H9 (cell line): ENCODE results near the gene FAM117A. TPM values are rescaled to one million over a fixed set of nuclear protein-coding genes. Genes with fewer than 3 reads are reported as not detected.

Source experiments
- DNase-seq: peaks from one replicate; pipeline ENCODE4 v3.0.0-alpha.2; 2017
- H2AFZ ChIP-seq: one replicate; pipeline ENCODE4 v1.6.1; 2013; ENCODE audit warnings: mild to moderate bottlenecking, low read length, control low read depth, moderate library complexity
- H2AK5ac ChIP-seq: 2 replicates; pipeline ENCODE4 v1.6.1; 2013; ENCODE audit warnings: low read length, control low read depth, mixed read lengths; ENCODE audit not compliant: insufficient read length
- H2BK120ac ChIP-seq: one replicate; pipeline ENCODE4 v1.6.1; 2013; ENCODE audit warnings: low read depth, mild to moderate bottlenecking, low read length, control low read depth, inconsistent platforms; ENCODE audit not compliant: poor library complexity, severe bottlenecking
- H2BK12ac ChIP-seq: 2 replicates; pipeline ENCODE4 v1.6.1; 2013; ENCODE audit warnings: low read length, control low read depth, mixed read lengths, low read depth; ENCODE audit not compliant: insufficient read length
- H2BK15ac ChIP-seq: 2 replicates; pipeline ENCODE4 v1.6.1; 2013; ENCODE audit warnings: low read depth, low read length, control low read depth
- H2BK20ac ChIP-seq: one replicate; pipeline ENCODE4 v1.6.1; 2013; ENCODE audit warnings: low read depth, mild to moderate bottlenecking, low read length, control low read depth, inconsistent platforms; ENCODE audit not compliant: poor library complexity, severe bottlenecking
- H2BK5ac ChIP-seq: 2 replicates; pipeline ENCODE4 v1.6.1; 2013; ENCODE audit warnings: low read length, control low read depth, mixed read lengths; ENCODE audit not compliant: insufficient read length
- H3K14ac ChIP-seq: 2 replicates; pipeline ENCODE4 v1.6.1; 2013; ENCODE audit warnings: low read length, control low read depth; ENCODE audit not compliant: insufficient read depth
- H3K18ac ChIP-seq: 2 replicates; pipeline ENCODE4 v1.6.1; 2013; ENCODE audit warnings: low read depth, mild to moderate bottlenecking, mixed read lengths, low read length, control low read depth; ENCODE audit not compliant: insufficient read length
- H3K23ac ChIP-seq: 2 replicates; pipeline ENCODE4 v1.6.1; 2013; ENCODE audit warnings: low read length, control low read depth, mixed read lengths, low read depth; ENCODE audit not compliant: insufficient read length
- H3K23me2 ChIP-seq: 2 replicates; pipeline ENCODE4 v1.6.1; 2013; ENCODE audit warnings: low read depth, mild to moderate bottlenecking, mixed read lengths, low read length, control low read depth; ENCODE audit not compliant: insufficient read length, poor library complexity, severe bottlenecking
- H3K27ac ChIP-seq: 2 replicates; pipeline ENCODE4 v1.5.1; 2013; ENCODE audit warnings: low read length, control low read depth, mixed read lengths, low read depth; ENCODE audit not compliant: insufficient read length
- H3K27me3 ChIP-seq: 2 replicates; pipeline ENCODE4 v1.6.1; 2013; ENCODE audit warnings: low read length, control low read depth, inconsistent platforms; ENCODE audit not compliant: insufficient read depth
- H3K4ac ChIP-seq: 2 replicates; pipeline ENCODE4 v1.6.1; 2013; ENCODE audit warnings: low read depth, mild to moderate bottlenecking, control low read depth, inconsistent platforms, low read length, moderate library complexity
- H3K4me1 ChIP-seq: 2 replicates; pipeline ENCODE4 v1.6.1; 2013; ENCODE audit warnings: low read length, control low read depth, inconsistent platforms; ENCODE audit not compliant: insufficient read depth
- H3K4me2 ChIP-seq: 2 replicates; pipeline ENCODE4 v1.6.1; 2013; ENCODE audit warnings: low read length, control low read depth, mixed read lengths; ENCODE audit not compliant: insufficient read length, insufficient read depth
- H3K56ac ChIP-seq: 2 replicates; pipeline ENCODE4 v1.6.1; 2013; ENCODE audit warnings: low read depth, mild to moderate bottlenecking, mixed read lengths, low read length, control low read depth; ENCODE audit not compliant: insufficient read length
- H3K79me1 ChIP-seq: 2 replicates; pipeline ENCODE4 v1.6.1; 2013; ENCODE audit warnings: low read depth, mild to moderate bottlenecking, moderate library complexity, low read length, control low read depth, inconsistent platforms; ENCODE audit not compliant: insufficient read depth, poor library complexity, severe bottlenecking
- H3K79me2 ChIP-seq: 2 replicates; pipeline ENCODE4 v1.6.1; 2013; ENCODE audit warnings: low read length, control low read depth, inconsistent platforms; ENCODE audit not compliant: insufficient read depth
- H3K9ac ChIP-seq: 2 replicates; pipeline ENCODE4 v1.6.1; 2013; ENCODE audit warnings: low read length, control low read depth, mixed read lengths; ENCODE audit not compliant: insufficient read length; ENCODE audit errors: extremely low read depth
- H3K9me3 ChIP-seq: one replicate; pipeline ENCODE4 v1.6.1; 2013; ENCODE audit warnings: low read depth, low read length, inconsistent platforms; ENCODE audit not compliant: control insufficient read depth
- H3T11ph ChIP-seq: one replicate; pipeline ENCODE4 v1.6.1; 2013; ENCODE audit warnings: mild to moderate bottlenecking, low read length, control low read depth, inconsistent platforms
- H4K20me1 ChIP-seq: one replicate; pipeline ENCODE4 v1.6.1; 2013; ENCODE audit not compliant: control insufficient read depth, insufficient read length, insufficient read depth
- H4K5ac ChIP-seq: 2 replicates; pipeline ENCODE4 v1.6.1; 2013; ENCODE audit warnings: low read depth, mild to moderate bottlenecking, mixed read lengths, low read length, control low read depth; ENCODE audit not compliant: insufficient read length
- H4K8ac ChIP-seq: replicated peaks from 2 replicates; pipeline ENCODE4 v1.6.1; 2013; ENCODE audit warnings: low read length, control low read depth, mixed read lengths, low read depth; ENCODE audit not compliant: insufficient read length
- H4K91ac ChIP-seq: 2 replicates; pipeline ENCODE4 v1.6.1; 2013; ENCODE audit warnings: low read depth, mild to moderate bottlenecking, moderate library complexity, mixed read lengths, low read length, control low read depth; ENCODE audit not compliant: insufficient read length
- H3K27ac Mint-ChIP-seq, 3 experiments: 2 replicates in 2 of 3; 3 replicates in 1 of 3; pipeline ENCODE4 v1.8.0; 2020 to 2021; ENCODE audit warnings: mixed read lengths in 3 of 3, mild to moderate bottlenecking in 1 of 3, moderate library complexity in 1 of 3
- H3K27me3 Mint-ChIP-seq: 2 replicates; pipeline ENCODE4 v1.8.0; 2021; ENCODE audit warnings: low read depth, mild to moderate bottlenecking, moderate library complexity, mixed read lengths
- H3K36me3 Mint-ChIP-seq, 3 experiments: 2 replicates in 2 of 3; 3 replicates in 1 of 3; pipeline ENCODE4 v1.8.0; 2020 to 2021; ENCODE audit warnings: low read depth in 3 of 3, mixed read lengths in 3 of 3; ENCODE audit not compliant: insufficient read depth in 1 of 3
- H3K4me1 Mint-ChIP-seq, 2 experiments: 2 replicates each; pipeline ENCODE4 v1.8.0; 2020; ENCODE audit warnings: mixed read lengths in 2 of 2
- H3K4me3 Mint-ChIP-seq, 2 experiments: 2 replicates in 1 of 2; 3 replicates in 1 of 2; pipeline ENCODE4 v1.8.0; 2020 to 2021; ENCODE audit warnings: mild to moderate bottlenecking in 2 of 2, mixed read lengths in 2 of 2, moderate library complexity in 1 of 2
- H3K9me3 Mint-ChIP-seq, 2 experiments: 2 replicates in 1 of 2; 3 replicates in 1 of 2; pipeline ENCODE4 v1.8.0; 2020; ENCODE audit warnings: mild to moderate bottlenecking in 2 of 2, mixed read lengths in 2 of 2, moderate library complexity in 1 of 2
- CTCF ChIP-seq: fragments of 200-600 bp; sonication (generic); conservative IDR thresholded peaks from 3 replicates; pipeline ENCODE4 v1.8.0; 2021; ENCODE audit warnings: antibody characterized with exemption, mild to moderate bottlenecking
- WGBS: extraction: QIAGEN DNeasy Blood & Tissue Kit; methylation state at CpG from one replicate; pipeline ENCODE4 v1.1.7; 2013; ENCODE audit warnings: missing lambda C conversion rate, low lambda C conversion rate, mixed read lengths; ENCODE audit not compliant: insufficient read length; ENCODE audit errors: extremely low coverage; 5-methylcytosine and 5-hydroxymethylcytosine counted together
- total RNA-seq: library from RNA; stranded (reverse); gene quantifications from 2 replicates; pipeline ENCODE4 v1.2.1, GENCODE V29; 2021

The FAM117A gene
- total RNA-seq, 1 experiment from 2014 or later = 21.1 TPM

GRCh38 chr17:49747632-49748031 lies 16.3 kb downstream of the FAM117A start:
- no peak for TF ChIP-seq CTCF
- no CpG with 5 or more reads among the region's 1 CpG for WGBS
- H3K79me2 ChIP-seq = no peaks in the 10 kb centered on the region; the same call in 1 of the 2 replicates

More at GRCh38 chr17:49747632-49748031, 16.3 kb downstream of the FAM117A start:
- H3K23me2 ChIP-seq = no peaks in the 10 kb centered on the region
- H2BK5ac ChIP-seq = no peak overlapping the region
- H4K5ac ChIP-seq = no peak overlapping the region
- H2AFZ ChIP-seq = no peak overlapping the region
- H2BK20ac ChIP-seq = no peak overlapping the region
- H4K8ac ChIP-seq = no peak overlapping the region
- peaks cover 1 to 12% (median 4%) of the 10 kb centered on the region in 3 experiments; a peak in 4 of 7 replicates for H3K36me3 Mint-ChIP-seq
- H3T11ph ChIP-seq = no peak overlapping the region
- no peak overlapping the region for H2BK120ac ChIP-seq
- H3K9ac ChIP-seq = no peak overlapping the region
- no peaks in the 10 kb centered on the region for H4K20me1 ChIP-seq
- H2BK15ac ChIP-seq = no peak overlapping the region
- no peaks in the 10 kb centered on the region for H3K9me3 Mint-ChIP-seq
- H4K91ac ChIP-seq = no peak overlapping the region
- no peaks in the 10 kb centered on the region for H3K27me3 Mint-ChIP-seq
- H3K56ac ChIP-seq = no peak overlapping the region
- no peak overlapping the region for H3K27ac ChIP-seq
- no peak overlapping the region for H3K23ac ChIP-seq
- DNase-seq = no peak
- no peak overlapping the region for H3K4me3 Mint-ChIP-seq
- peaks cover 11% of the 10 kb centered on the region for H3K79me1 ChIP-seq
- H3K27me3 ChIP-seq = no peaks in the 10 kb centered on the region
- peaks cover 5 to 18% of the 10 kb centered on the region in 2 experiments for H3K4me1 Mint-ChIP-seq
- H3K9me3 ChIP-seq = no peaks in the 10 kb centered on the region
- H3K4me1 ChIP-seq = peaks cover 4% of the 10 kb centered on the region; the same call in 1 of the 2 replicates
- no peak overlapping the region for H3K14ac ChIP-seq
- H2BK12ac ChIP-seq = no peak overlapping the region
- H3K27ac Mint-ChIP-seq = peak overlapping the region in 2 of 3 experiments; percentile 17; a peak in 4 of 7 replicates
- no peak overlapping the region for H3K4ac ChIP-seq
- H3K18ac ChIP-seq = no peak overlapping the region
- H3K4me2 ChIP-seq = no peak overlapping the region
- H2AK5ac ChIP-seq = no peak overlapping the region
